ENCODE measurements around the gene SMCO3.

The SMCO3 gene

DNA sequence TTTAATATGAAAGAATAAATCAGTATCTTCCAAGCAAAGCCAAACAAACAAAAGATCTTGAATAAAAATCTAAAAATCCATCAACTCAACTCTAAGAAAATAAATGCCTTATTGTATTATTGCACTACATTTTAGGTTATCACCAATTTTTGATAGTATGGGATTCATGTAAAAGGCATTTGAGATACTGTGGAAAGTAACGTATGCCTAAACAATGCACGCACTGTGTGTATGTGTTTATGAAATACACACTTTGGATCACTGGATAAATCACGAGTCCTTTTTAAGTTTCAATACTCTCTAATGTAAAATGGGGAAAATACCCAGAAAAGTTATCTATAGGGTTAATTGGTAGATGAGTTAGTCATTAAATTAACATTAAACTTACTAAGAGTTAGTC is 28.4 kb downstream of the SMCO3 start:
- TF ChIP-seq, protein P1, sequence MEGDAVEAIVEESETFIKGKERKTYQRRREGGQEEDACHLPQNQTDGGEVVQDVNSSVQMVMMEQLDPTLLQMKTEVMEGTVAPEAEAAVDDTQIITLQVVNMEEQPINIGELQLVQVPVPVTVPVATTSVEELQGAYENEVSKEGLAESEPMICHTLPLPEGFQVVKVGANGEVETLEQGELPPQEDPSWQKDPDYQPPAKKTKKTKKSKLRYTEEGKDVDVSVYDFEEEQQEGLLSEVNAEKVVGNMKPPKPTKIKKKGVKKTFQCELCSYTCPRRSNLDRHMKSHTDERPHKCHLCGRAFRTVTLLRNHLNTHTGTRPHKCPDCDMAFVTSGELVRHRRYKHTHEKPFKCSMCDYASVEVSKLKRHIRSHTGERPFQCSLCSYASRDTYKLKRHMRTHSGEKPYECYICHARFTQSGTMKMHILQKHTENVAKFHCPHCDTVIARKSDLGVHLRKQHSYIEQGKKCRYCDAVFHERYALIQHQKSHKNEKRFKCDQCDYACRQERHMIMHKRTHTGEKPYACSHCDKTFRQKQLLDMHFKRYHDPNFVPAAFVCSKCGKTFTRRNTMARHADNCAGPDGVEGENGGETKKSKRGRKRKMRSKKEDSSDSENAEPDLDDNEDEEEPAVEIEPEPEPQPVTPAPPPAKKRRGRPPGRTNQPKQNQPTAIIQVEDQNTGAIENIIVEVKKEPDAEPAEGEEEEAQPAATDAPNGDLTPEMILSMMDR (IDR thresholded peaks at IDR 0.05; ENCODE audit: insufficient read depth, missing control alignments): no peak
- FAIRE-seq (no peak), DNase-seq (ENCODE audit: insufficient read length, low spot score) (no peak)

DNA sequence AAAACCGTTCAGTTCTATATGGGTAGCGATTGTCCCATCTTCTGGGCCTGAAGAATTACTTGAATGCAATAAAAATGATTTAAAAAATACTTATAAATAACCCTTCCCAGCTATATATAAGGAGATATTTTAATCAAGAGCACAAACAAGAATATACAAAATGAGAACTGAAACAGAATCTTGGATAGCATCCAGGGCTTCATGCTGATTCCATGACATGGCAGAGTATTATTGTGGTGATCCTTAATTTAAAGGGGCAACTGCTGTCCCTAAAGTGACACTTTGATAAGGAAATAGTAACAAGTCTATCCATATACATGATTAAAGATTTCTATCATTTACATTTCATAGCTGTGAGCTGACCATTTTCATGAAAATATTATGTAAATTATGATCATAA is 29.5 kb downstream of the SMCO3 start:
- TF ChIP-seq, protein P1 (IDR thresholded peaks at IDR 0.05; ENCODE audit: insufficient read depth, missing control alignments): no peak
- FAIRE-seq: no peak
- DNase-seq (ENCODE audit: insufficient read length, low spot score): no peak

DNA sequence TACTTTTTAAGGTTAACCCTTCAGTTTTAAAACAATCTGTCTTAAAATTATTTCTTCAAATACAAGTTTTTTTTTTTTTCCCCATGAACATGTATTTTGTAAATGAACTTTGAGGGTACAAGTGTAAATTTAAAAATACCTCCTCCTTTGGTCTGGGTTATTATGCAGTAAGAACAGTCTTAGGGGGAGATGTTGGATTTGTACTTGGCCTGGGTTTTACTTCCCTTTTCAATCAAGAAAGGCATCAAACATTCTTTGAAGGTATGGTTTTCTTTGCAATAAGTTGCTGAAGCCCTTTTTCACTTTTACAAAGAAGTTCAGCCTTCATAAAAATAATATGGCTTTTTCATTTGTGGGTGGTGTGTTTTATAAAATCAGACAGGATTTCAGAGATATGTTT is 31.2 kb downstream of the SMCO3 start:
- DNase-seq (ENCODE audit: insufficient read length, low spot score) (no peak), FAIRE-seq (no peak)
- TF ChIP-seq, protein P1 (IDR thresholded peaks at IDR 0.05; ENCODE audit: insufficient read depth, missing control alignments): no peak

DNA sequence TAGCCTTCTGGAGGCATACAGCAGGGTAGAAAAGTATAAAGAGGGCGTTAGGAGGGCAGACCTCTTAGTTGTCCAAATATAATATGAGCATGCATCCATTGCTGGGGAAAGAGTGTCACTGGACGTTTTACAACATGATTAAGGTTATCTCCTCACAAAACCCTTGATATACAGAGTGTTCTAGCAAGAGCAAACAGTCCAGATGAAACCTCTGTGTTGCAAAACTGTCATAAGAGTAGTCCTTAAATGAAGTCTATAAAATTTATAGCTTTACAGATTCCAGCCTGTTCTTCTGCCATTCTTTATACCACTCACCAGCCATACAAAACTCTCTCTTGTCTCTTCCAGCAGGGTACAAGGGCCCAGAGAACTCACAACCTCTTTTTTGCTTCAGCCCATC is 32.4 kb downstream of the SMCO3 start:
- no peak for FAIRE-seq
- TF ChIP-seq, protein P1 (IDR thresholded peaks at IDR 0.05; ENCODE audit: insufficient read depth, missing control alignments): no peak

DNA sequence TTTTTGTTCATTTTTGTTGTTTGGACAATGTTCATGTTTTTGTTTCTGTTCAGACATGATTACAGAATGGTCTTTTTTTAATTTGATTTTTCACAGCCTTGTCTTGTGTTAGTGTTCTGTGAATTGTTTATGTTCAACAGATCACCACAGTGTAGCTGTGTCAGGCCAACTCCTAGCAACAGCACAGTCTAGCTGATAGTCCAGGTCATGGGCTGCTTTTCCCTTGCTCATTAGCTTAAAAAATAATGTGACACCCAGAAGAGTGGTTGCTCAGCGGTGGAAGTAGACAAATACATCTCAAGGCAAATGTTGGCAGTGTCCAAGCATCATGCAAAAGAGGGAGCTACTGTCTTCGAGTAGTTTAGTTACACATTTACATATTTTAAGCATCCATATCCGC is 33.1 kb downstream of the SMCO3 start:
- no peak for DNase-seq (ENCODE audit: insufficient read length, low spot score)
- TF ChIP-seq, protein P1 (IDR thresholded peaks at IDR 0.05; ENCODE audit: insufficient read depth, missing control alignments): no peak
- FAIRE-seq: no peak

More for the DNA sequence above, 32.4 kb downstream of the SMCO3 start:
- DNase-seq (ENCODE audit: insufficient read length, low spot score): no peak

DNA sequence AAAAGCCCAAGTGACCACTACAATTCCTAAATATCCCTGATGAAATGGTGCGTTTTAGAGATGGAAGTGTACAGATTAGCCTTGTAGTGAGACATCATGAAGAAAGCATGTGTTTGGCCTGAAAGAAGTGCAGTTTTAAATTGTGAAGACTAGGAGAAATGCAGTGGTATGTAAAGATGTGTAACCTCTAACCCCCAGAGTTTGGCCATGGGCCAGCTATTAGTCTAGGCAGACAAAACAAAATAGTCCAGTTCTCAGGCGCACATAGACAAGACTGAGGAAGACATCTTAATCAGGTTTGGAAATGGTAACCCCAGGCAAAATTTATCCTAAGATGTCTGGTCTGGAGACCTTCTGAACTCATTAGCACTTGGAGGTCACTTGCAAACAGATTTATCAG is 34.1 kb downstream of the SMCO3 start:
- FAIRE-seq (no peak), DNase-seq (ENCODE audit: insufficient read length, low spot score) (no peak)
- TF ChIP-seq, protein P1 (IDR thresholded peaks at IDR 0.05; ENCODE audit: insufficient read depth, missing control alignments): no peak

DNA sequence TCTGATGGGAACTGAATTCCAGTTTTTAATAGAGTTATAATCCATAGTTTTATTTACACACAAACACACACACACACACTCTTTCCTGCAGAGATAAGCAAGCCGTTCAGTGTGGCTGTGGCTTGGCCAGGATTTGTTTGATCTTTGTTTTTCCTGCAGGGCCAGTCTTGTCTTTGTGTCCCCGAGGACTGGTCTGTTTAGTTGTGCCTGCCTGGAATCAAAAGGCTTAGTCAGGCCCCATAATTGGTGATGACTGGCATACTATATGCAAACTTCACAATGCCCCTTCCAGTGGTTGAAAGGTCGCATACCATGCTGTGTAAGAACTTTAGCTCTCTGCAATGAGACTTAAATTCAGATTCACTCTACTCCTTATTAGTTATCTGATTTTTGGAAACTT is 36.7 kb downstream of the SMCO3 start:
- TF ChIP-seq, protein P1 (IDR thresholded peaks at IDR 0.05; ENCODE audit: insufficient read depth, missing control alignments): no peak
- FAIRE-seq (no peak), DNase-seq (ENCODE audit: insufficient read length, low spot score) (no peak)
